ENCODE measurements around the gene UGT1A8.

The UGT1A8 gene

GRCh38 chr2:233822101-233822771 lies 204.8 kb downstream of the UGT1A8 start:
- DNase-seq = no peak
